Measurements from ENCODE around the gene CFAP54. TPM values are rescaled to one million over a fixed set of nuclear protein-coding genes. Genes with fewer than 3 reads are reported as not detected.
A peak's percentile ranks its signal among the peaks of the same experiment; 100 is the strongest.

CFAP54 gene
- total RNA-seq, 1 experiment from 2014 or later: 0.09 TPM

DNA sequence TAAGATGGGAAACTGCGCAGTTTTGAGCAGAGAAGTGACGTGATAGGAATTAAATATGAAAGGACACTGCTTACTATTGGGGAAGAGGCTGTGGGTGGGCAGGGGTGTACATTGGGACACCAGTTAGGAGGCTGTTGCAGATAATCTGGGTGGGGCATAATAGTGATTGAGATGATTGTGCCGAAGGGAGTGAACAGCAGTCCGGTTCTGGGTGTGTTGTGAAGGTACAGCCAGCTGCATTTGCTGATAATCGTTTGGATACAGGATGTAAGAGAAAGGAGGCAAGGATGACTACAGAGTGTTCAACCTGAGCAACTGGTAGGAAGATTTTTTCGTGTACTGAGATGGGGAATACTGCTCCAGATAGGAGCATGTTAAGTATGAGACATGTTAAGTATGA lies 212.5 kb downstream of the CFAP54 start (continued):
- TF ChIP-seq, protein P1, sequence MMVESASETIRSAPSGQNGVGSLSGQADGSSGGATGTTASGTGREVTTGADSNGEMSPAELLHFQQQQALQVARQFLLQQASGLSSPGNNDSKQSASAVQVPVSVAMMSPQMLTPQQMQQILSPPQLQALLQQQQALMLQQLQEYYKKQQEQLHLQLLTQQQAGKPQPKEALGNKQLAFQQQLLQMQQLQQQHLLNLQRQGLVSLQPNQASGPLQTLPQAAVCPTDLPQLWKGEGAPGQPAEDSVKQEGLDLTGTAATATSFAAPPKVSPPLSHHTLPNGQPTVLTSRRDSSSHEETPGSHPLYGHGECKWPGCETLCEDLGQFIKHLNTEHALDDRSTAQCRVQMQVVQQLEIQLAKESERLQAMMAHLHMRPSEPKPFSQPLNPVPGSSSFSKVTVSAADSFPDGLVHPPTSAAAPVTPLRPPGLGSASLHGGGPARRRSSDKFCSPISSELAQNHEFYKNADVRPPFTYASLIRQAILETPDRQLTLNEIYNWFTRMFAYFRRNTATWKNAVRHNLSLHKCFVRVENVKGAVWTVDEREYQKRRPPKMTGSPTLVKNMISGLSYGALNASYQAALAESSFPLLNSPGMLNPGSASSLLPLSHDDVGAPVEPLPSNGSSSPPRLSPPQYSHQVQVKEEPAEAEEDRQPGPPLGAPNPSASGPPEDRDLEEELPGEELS (CRISPR knock-in tag; IDR thresholded peaks at IDR 0.05): no peak
- TF ChIP-seq TEAD4 (CRISPR knock-in tag; IDR thresholded peaks at IDR 0.05): no peak
- no peak for TF ChIP-seq TEAD1 (CRISPR knock-in tag; IDR thresholded peaks at IDR 0.05)
- TF ChIP-seq, protein P2, sequence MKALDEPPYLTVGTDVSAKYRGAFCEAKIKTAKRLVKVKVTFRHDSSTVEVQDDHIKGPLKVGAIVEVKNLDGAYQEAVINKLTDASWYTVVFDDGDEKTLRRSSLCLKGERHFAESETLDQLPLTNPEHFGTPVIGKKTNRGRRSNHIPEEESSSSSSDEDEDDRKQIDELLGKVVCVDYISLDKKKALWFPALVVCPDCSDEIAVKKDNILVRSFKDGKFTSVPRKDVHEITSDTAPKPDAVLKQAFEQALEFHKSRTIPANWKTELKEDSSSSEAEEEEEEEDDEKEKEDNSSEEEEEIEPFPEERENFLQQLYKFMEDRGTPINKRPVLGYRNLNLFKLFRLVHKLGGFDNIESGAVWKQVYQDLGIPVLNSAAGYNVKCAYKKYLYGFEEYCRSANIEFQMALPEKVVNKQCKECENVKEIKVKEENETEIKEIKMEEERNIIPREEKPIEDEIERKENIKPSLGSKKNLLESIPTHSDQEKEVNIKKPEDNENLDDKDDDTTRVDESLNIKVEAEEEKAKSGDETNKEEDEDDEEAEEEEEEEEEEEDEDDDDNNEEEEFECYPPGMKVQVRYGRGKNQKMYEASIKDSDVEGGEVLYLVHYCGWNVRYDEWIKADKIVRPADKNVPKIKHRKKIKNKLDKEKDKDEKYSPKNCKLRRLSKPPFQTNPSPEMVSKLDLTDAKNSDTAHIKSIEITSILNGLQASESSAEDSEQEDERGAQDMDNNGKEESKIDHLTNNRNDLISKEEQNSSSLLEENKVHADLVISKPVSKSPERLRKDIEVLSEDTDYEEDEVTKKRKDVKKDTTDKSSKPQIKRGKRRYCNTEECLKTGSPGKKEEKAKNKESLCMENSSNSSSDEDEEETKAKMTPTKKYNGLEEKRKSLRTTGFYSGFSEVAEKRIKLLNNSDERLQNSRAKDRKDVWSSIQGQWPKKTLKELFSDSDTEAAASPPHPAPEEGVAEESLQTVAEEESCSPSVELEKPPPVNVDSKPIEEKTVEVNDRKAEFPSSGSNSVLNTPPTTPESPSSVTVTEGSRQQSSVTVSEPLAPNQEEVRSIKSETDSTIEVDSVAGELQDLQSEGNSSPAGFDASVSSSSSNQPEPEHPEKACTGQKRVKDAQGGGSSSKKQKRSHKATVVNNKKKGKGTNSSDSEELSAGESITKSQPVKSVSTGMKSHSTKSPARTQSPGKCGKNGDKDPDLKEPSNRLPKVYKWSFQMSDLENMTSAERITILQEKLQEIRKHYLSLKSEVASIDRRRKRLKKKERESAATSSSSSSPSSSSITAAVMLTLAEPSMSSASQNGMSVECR (CRISPR knock-in tag; IDR thresholded peaks at IDR 0.05; ENCODE audit: borderline replicate concordance): no peak
- no peak for TF ChIP-seq NR1H2 (CRISPR knock-in tag; IDR thresholded peaks at IDR 0.05)
- TF ChIP-seq ZNF671 (CRISPR knock-in tag; IDR thresholded peaks at IDR 0.05): no peak

- H3K4me1 Mint-ChIP-seq: peaks cover 13% of the 10 kb centered on the region
- DNase-seq (ENCODE audit: low spot score) (peak; percentile 39), ATAC-seq (peak; percentile 95)
- POLR2A ChIA-PET: no interaction called here
- H3K27ac Mint-ChIP-seq: no peak overlapping the region
- no peaks in the 10 kb centered on the region for H3K27me3 Mint-ChIP-seq (ENCODE audit: low read depth)
- CTCF ChIA-PET: interaction anchor here (1.5 kb wide), 1 partner anchor 10 kb away, joined by 5 read pairs; no protein-coding TSS in a partner anchor
- H3K36me3 Mint-ChIP-seq: no peaks in the 10 kb centered on the region
- H3K9me3 Mint-ChIP-seq: no peaks in the 10 kb centered on the region
- no peak overlapping the region for H3K4me3 Mint-ChIP-seq
- TF ChIP-seq ZNF512 (CRISPR knock-in tag; IDR thresholded peaks at IDR 0.05; ENCODE audit: borderline replicate concordance) (no peak), ATF1 (CRISPR knock-in tag; IDR thresholded peaks at IDR 0.05) (no peak), FOXK1 (CRISPR knock-in tag; IDR thresholded peaks at IDR 0.05) (no peak), ZNF423 (CRISPR knock-in tag; IDR thresholded peaks at IDR 0.05) (no peak), SMAD4 (CRISPR knock-in tag; IDR thresholded peaks at IDR 0.05) (no peak), TP53 (CRISPR knock-in tag; IDR thresholded peaks at IDR 0.05) (no peak), AFF4 (CRISPR knock-in tag; IDR thresholded peaks at IDR 0.05; ENCODE audit: borderline replicate concordance) (no peak), ELF4 (CRISPR knock-in tag; IDR thresholded peaks at IDR 0.05; ENCODE audit: low read depth) (no peak), NR2C2 (CRISPR knock-in tag; IDR thresholded peaks at IDR 0.05) (no peak), JUN (CRISPR knock-in tag; IDR thresholded peaks at IDR 0.05) (no peak), ZNF121 (CRISPR knock-in tag; IDR thresholded peaks at IDR 0.05) (no peak), ZNF138 (CRISPR knock-in tag; conservative IDR thresholded peaks at IDR 0.05) (no peak)
- TF ChIP-seq, protein P3, sequence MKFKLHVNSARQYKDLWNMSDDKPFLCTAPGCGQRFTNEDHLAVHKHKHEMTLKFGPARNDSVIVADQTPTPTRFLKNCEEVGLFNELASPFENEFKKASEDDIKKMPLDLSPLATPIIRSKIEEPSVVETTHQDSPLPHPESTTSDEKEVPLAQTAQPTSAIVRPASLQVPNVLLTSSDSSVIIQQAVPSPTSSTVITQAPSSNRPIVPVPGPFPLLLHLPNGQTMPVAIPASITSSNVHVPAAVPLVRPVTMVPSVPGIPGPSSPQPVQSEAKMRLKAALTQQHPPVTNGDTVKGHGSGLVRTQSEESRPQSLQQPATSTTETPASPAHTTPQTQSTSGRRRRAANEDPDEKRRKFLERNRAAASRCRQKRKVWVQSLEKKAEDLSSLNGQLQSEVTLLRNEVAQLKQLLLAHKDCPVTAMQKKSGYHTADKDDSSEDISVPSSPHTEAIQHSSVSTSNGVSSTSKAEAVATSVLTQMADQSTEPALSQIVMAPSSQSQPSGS (CRISPR knock-in tag; IDR thresholded peaks at IDR 0.05; ENCODE audit: borderline replicate concordance, low read depth): no peak
- TF ChIP-seq, protein P1 (CRISPR knock-in tag; IDR thresholded peaks at IDR 0.05): no peak
- TF ChIP-seq, protein P4, sequence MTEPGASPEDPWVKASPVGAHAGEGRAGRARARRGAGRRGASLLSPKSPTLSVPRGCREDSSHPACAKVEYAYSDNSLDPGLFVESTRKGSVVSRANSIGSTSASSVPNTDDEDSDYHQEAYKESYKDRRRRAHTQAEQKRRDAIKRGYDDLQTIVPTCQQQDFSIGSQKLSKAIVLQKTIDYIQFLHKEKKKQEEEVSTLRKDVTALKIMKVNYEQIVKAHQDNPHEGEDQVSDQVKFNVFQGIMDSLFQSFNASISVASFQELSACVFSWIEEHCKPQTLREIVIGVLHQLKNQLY (CRISPR knock-in tag; IDR thresholded peaks at IDR 0.05): no peak
Observed at GRCh38 chr12:96710127-96710745, 220.9 kb downstream of the CFAP54 start.
